ENCODE measurements around the gene GALNT3. TPM values are rescaled to one million over a fixed set of nuclear protein-coding genes. Genes with fewer than 3 reads are reported as not detected.

GALNT3 gene
- polyA plus RNA-seq, 1 of the 3 experiments (the other 2 are of a cell fraction), result 0.05 TPM

GRCh38 chr2:165787334-165787733 is 6.7 kb downstream of the GALNT3 start:
- 37% methylated on average over 1 of the region's 1 CpG for WGBS (ENCODE audit: low lambda C conversion rate)
- Histone ChIP-seq H3K9me2 (no peaks in the 10 kb centered on the region), H3K9ac (no peak overlapping the region), H3K36me3 (replicated peaks in 1 of 2; ENCODE audit: control insufficient read depth in 1 of 2, insufficient read depth in 2 of 2, low read length in 1 of 2) (no peaks in the 10 kb centered on the region), H3K4me3 (ENCODE audit: low read depth in 2 of 2, low read length in 1 of 2) (no peak overlapping the region), H3K27ac (ENCODE audit: low read depth in 2 of 2, low read length in 1 of 2) (peak overlapping the region in 1 of 2 experiments; percentile 21; a peak in 1 of 4 replicates), H3K27me3 (ENCODE audit: insufficient read depth) (no peaks in the 10 kb centered on the region), H3K4me2 (peak overlapping the region; percentile 23; the same call in 1 of the 2 replicates), H3K4me1 (ENCODE audit: control insufficient read depth in 1 of 2, insufficient read depth in 2 of 2, low read depth in 1 of 2, low read length in 1 of 2) (peaks cover 0 to 22% of the 10 kb centered on the region in 2 experiments; a peak in 2 of 4 replicates), H3K9me3 (no peaks in the 10 kb centered on the region), H3F3A (replicated peaks; ENCODE audit: insufficient read depth) (peaks cover 28% of the 10 kb centered on the region), H3K79me2 (ENCODE audit: insufficient read depth) (no peaks in the 10 kb centered on the region), H4K20me1 (ENCODE audit: insufficient read depth) (no peaks in the 10 kb centered on the region), H2AFZ (ENCODE audit: low read depth) (no peak overlapping the region)
- ChIA-PET CTCF (interaction anchor here (0.9 to 1.3 kb wide), 2 partner anchors 20 to 87 kb away, joined by 3 to 4 read pairs; no protein-coding TSS in a partner anchor), POLR2A (no interaction called here)
- TF ChIP-seq NFIC (IDR thresholded peaks at IDR 0.05; ENCODE audit: borderline replicate concordance) (peak; percentile 48; the same call in 1 of the 2 replicates), EP300 (IDR thresholded peaks at IDR 0.05; ENCODE audit: borderline replicate concordance in 1 of 2, low read depth in 1 of 2, low read length in 1 of 2) (no peak)
- DNase-seq, result no peak

GRCh38 chr2:165779706-165780105 is 14.3 kb downstream of the GALNT3 start:
- ChIA-PET POLR2A (no interaction called here), CTCF (interaction anchor here (1.3 to 1.5 kb wide), 3 partner anchors 9 to 95 kb away, joined by 3 to 6 read pairs (median 4); no protein-coding TSS in a partner anchor)

More at GRCh38 chr2:165779706-165780105, 14.3 kb downstream of the GALNT3 start:
- H3K9me3 ChIP-seq, result peaks cover 4% of the 10 kb centered on the region; the same call in 1 of the 2 replicates
- H3F3A ChIP-seq (replicated peaks; ENCODE audit: insufficient read depth), result no peaks in the 10 kb centered on the region
- H4K20me1 ChIP-seq (ENCODE audit: insufficient read depth), result no peaks in the 10 kb centered on the region
- no peak for DNase-seq
- H3K9ac ChIP-seq, result no peak overlapping the region
- H2AFZ ChIP-seq (ENCODE audit: low read depth), result no peak overlapping the region
- peaks cover 0 to 5% of the 10 kb centered on the region in 2 experiments for H3K36me3 ChIP-seq (replicated peaks in 1 of 2; ENCODE audit: control insufficient read depth in 1 of 2, insufficient read depth in 2 of 2, low read length in 1 of 2)
- TF ChIP-seq TCF12 (IDR thresholded peaks at IDR 0.05), result no peak
- no peak for TF ChIP-seq RCOR1 (IDR thresholded peaks at IDR 0.05; ENCODE audit: low read length)
- no peak for TF ChIP-seq EZH2phosphoT487 (IDR thresholded peaks at IDR 0.05; ENCODE audit: borderline replicate concordance, low read depth)
- no peak for TF ChIP-seq CTCF (IDR thresholded peaks at IDR 0.05)
- no peak for TF ChIP-seq MEF2A (IDR thresholded peaks at IDR 0.05; ENCODE audit: borderline replicate concordance, low read depth)
- no peak for TF ChIP-seq NFIC (IDR thresholded peaks at IDR 0.05; ENCODE audit: borderline replicate concordance)
- TF ChIP-seq EP300 (IDR thresholded peaks at IDR 0.05; ENCODE audit: borderline replicate concordance in 1 of 2, low read depth in 1 of 2, low read length in 1 of 2), result no peak
- no peak for TF ChIP-seq ELF1 (IDR thresholded peaks at IDR 0.05)
- no peak for TF ChIP-seq JUND (IDR thresholded peaks at IDR 0.05)
- TF ChIP-seq SIN3A (IDR thresholded peaks at IDR 0.05; ENCODE audit: borderline replicate concordance, low read depth, low read length), result no peak
- TF ChIP-seq RXRA (IDR thresholded peaks at IDR 0.05; ENCODE audit: borderline replicate concordance, low read depth), result no peak
- no peak for TF ChIP-seq FOSL2 (IDR thresholded peaks at IDR 0.05; ENCODE audit: borderline replicate concordance, low read depth)
- no peak for TF ChIP-seq SMC3 (IDR thresholded peaks at IDR 0.05; ENCODE audit: low read depth, low read length)
- no peak overlapping the region for H3K4me2 ChIP-seq
- no peak overlapping the region for H3K27ac ChIP-seq (ENCODE audit: low read depth in 2 of 2, low read length in 1 of 2)
- 63% methylated on average over 4 of the region's 4 CpGs for WGBS (ENCODE audit: low lambda C conversion rate)
- H3K4me3 ChIP-seq (ENCODE audit: low read depth in 2 of 2, low read length in 1 of 2), result no peak overlapping the region
- no peaks in the 10 kb centered on the region for H3K9me2 ChIP-seq
- no peaks in the 10 kb centered on the region for H3K79me2 ChIP-seq (ENCODE audit: insufficient read depth)
- no peaks in the 10 kb centered on the region; a peak in 1 of 4 replicates for H3K4me1 ChIP-seq (ENCODE audit: control insufficient read depth in 1 of 2, insufficient read depth in 2 of 2, low read depth in 1 of 2, low read length in 1 of 2)
- no peaks in the 10 kb centered on the region for H3K27me3 ChIP-seq (ENCODE audit: insufficient read depth)
